K562 (cell line): ENCODE results near the gene OSBPL1A. TPM values are rescaled to one million over a fixed set of nuclear protein-coding genes. Genes with fewer than 3 reads are reported as not detected.

ENCODE experiments used
- ATAC-seq: fragments of 200-7000 bp; cut with Tn5 transposase; 3 replicates; pipeline ENCODE4 v1.9.1; 2020; ENCODE audit warnings: moderate library complexity
- BruUV-seq: library from RNA; stranded (reverse); fragments of 400-500 nt; replicated peaks from 2 replicates; lab custom pipeline; 2021; lab: Mats Ljungman, UMichigan
- CTCF ChIA-PET: fragments of 300-600 bp; formaldehyde crosslinking; extraction: SDS; loops from one replicate; lab custom pipeline; 2021; ENCODE audit warnings: low intra/inter-chr PET ratio; lab: Yijun Ruan, JAX
- POLR2A ChIA-PET: fragments of 300-600, 350-650 bp; sonication (Branson Sonifier 250); formaldehyde crosslinking; extraction: SDS; loops from one replicate; lab custom pipeline; 2021; ENCODE audit warnings: antibody characterized with exemption, inconsistent platforms; lab: Yijun Ruan, JAX
- DNase-seq, 4 experiments: peaks; one replicate each; pipeline versions ENCODE4 v3.0.0 to v3.0.0-alpha.2; 2011 to 2018; ENCODE audit warnings: low spot score in 3 of 4, mixed read lengths in 3 of 4; ENCODE audit errors: extremely low read depth in 1 of 4
- FAIRE-seq: peaks from 2 replicates; lab custom pipeline; 2011; peaks lifted over from hg19 to GRCh38; lab: Jason Lieb, UNC
- H2AFZ ChIP-seq: 2 replicates; pipeline ENCODE4 v1.6.0; 2011; ENCODE audit warnings: low read depth, low read length, control low read depth, inconsistent platforms
- H3K27ac ChIP-seq: fragments of 200-600 bp; 3 replicates; pipeline ENCODE4 v1.8.0; 2011; ENCODE audit warnings: low read depth, mild to moderate bottlenecking, control low read depth, inconsistent platforms, low read length, moderate library complexity, mixed read lengths; ENCODE audit errors: extremely low read depth
- H3K27me3 ChIP-seq, 2 experiments: fragments of 300-600 bp in 1 of 2; 2 replicates in 1 of 2; 3 replicates in 1 of 2; pipeline versions ENCODE4 v1.6.0 to v1.8.0; 2011; ENCODE audit warnings: inconsistent platforms in 2 of 2, low read length in 2 of 2, mild to moderate bottlenecking in 1 of 2, mixed read lengths in 1 of 2, moderate library complexity in 1 of 2; ENCODE audit not compliant: control insufficient read depth in 2 of 2, insufficient read depth in 2 of 2
- H3K36me3 ChIP-seq: fragments of 300-600 bp; 3 replicates; pipeline ENCODE4 v1.8.0; 2011; ENCODE audit warnings: mild to moderate bottlenecking, low read length, inconsistent platforms; ENCODE audit not compliant: control insufficient read depth, insufficient read depth
- H3K4me1 ChIP-seq, 2 experiments: fragments of 200-600 bp in 1 of 2; replicated peaks in 1 of 2; 2 replicates in 1 of 2; 3 replicates in 1 of 2; pipeline versions ENCODE4 v1.5.1 to v1.8.0; 2011; ENCODE audit warnings: inconsistent platforms in 2 of 2, low read length in 2 of 2, mild to moderate bottlenecking in 1 of 2, mixed read lengths in 1 of 2, moderate library complexity in 1 of 2; ENCODE audit not compliant: control insufficient read depth in 2 of 2, insufficient read depth in 2 of 2
- H3K4me2 ChIP-seq: 2 replicates; pipeline ENCODE4 v1.6.1; 2011; ENCODE audit warnings: low read length, control low read depth, inconsistent platforms, mixed read lengths; ENCODE audit not compliant: insufficient read depth
- H3K4me3 ChIP-seq: fragments of 200-600 bp; sonication (generic), shearing (Covaris generic); 2 replicates; pipeline ENCODE4 v1.5.1; 2016; ENCODE audit warnings: control low read depth, inconsistent platforms
- H3K79me2 ChIP-seq: fragments of 200-600 bp; 3 replicates; pipeline ENCODE4 v1.8.0; 2011; ENCODE audit warnings: low read length, inconsistent platforms; ENCODE audit not compliant: control insufficient read depth, insufficient read depth
- H3K9ac ChIP-seq, 2 experiments: 2 replicates each; pipeline versions ENCODE4 v1.6.0 to v1.6.1; 2011; ENCODE audit warnings: low read depth in 2 of 2, low read length in 2 of 2, control low read depth in 1 of 2, inconsistent platforms in 1 of 2, mild to moderate bottlenecking in 1 of 2, mixed read lengths in 1 of 2; ENCODE audit not compliant: insufficient read depth in 1 of 2
- H3K9me1 ChIP-seq: one replicate; pipeline ENCODE4 v1.6.0; 2011; ENCODE audit warnings: inconsistent platforms, mild to moderate bottlenecking, low read length, moderate library complexity; ENCODE audit not compliant: control insufficient read depth, insufficient read depth
- H3K9me3 ChIP-seq: replicated peaks from 2 replicates; pipeline ENCODE4 v1.5.1; 2011; ENCODE audit warnings: low read depth, low read length, inconsistent platforms; ENCODE audit not compliant: control insufficient read depth, insufficient read depth
- H4K20me1 ChIP-seq: replicated peaks from 2 replicates; pipeline ENCODE4 v1.6.1; 2011; ENCODE audit warnings: low read length, inconsistent platforms, mixed read lengths; ENCODE audit not compliant: control insufficient read depth, insufficient read depth
- ARNT ChIP-seq, 2 experiments: fragments of 450-650 bp; IDR thresholded peaks; 2 replicates each; pipeline ENCODE4 v1.6.1; 2016; ENCODE audit warnings: mild to moderate bottlenecking in 1 of 2
- ATF2 ChIP-seq: sonication (generic); formaldehyde crosslinking; IDR thresholded peaks from 2 replicates; pipeline ENCODE4 v1.8.1; 2022; ENCODE audit warnings: missing genetic modification reagents
- E2F3 ChIP-seq: fragments of 250-450 bp; sonication (Bioruptor Pico); IDR thresholded peaks from 2 replicates; pipeline ENCODE4 v1.4.0; 2020; ENCODE audit warnings: mild to moderate bottlenecking
- MECOM ChIP-seq: fragments of 250-450 bp; sonication (Bioruptor Pico); IDR thresholded peaks from 2 replicates; pipeline ENCODE4 v1.8.0; 2022; ENCODE audit warnings: inconsistent platforms
- NCOA2 ChIP-seq, 2 experiments: fragments of 450-650 bp; IDR thresholded peaks; 2 replicates each; pipeline ENCODE4 v1.6.1; 2018; ENCODE audit warnings: mild to moderate bottlenecking in 2 of 2, moderate library complexity in 1 of 2; ENCODE audit not compliant: partially characterized antibody in 2 of 2
- PHF21A ChIP-seq: fragments of 450-650 bp; IDR thresholded peaks from 2 replicates; pipeline ENCODE4 v1.6.1; 2017; ENCODE audit warnings: low read depth, borderline replicate concordance
- POLR2G ChIP-seq: fragments of 200-400 bp; formaldehyde crosslinking; IDR thresholded peaks from 2 replicates; pipeline ENCODE4 v1.6.1; 2017; ENCODE audit warnings: low read depth, mild to moderate bottlenecking, antibody characterized with exemption, low read length, moderate library complexity
- SREBF2 ChIP-seq: sonication (generic); formaldehyde crosslinking; IDR thresholded peaks from 2 replicates; pipeline ENCODE4 v1.4.0; 2020; ENCODE audit warnings: mild to moderate bottlenecking, missing genetic modification reagents
- ZFP91 ChIP-seq: sonication (generic); formaldehyde crosslinking; IDR thresholded peaks from 2 replicates; pipeline ENCODE4 v1.8.0; 2022; ENCODE audit warnings: mild to moderate bottlenecking, missing genetic modification reagents
- ZNF318 ChIP-seq, 2 experiments: fragments of 450-650 bp; IDR thresholded peaks; 2 replicates each; pipeline ENCODE4 v1.6.1; 2016; ENCODE audit warnings: mild to moderate bottlenecking in 2 of 2, borderline replicate concordance in 1 of 2, low read depth in 1 of 2, moderate library complexity in 1 of 2
- WGBS: fragments of 100-300 bp; shearing (Covaris generic); methylation state at CpG from one replicate; pipeline ENCODE4 v1.1.6; 2016; ENCODE audit warnings: low coverage, mixed read lengths; ENCODE audit not compliant: insufficient coverage; ENCODE audit errors: missing lambda C conversion rate; 5-methylcytosine and 5-hydroxymethylcytosine counted together
- in situ Hi-C: fragments of 300-500 bp; cut with MboI; formaldehyde crosslinking; loops from 4 replicates; pipeline ENCODE4 v1.15.0; 2018; ENCODE audit warnings: inconsistent platforms, mixed read lengths
- intact Hi-C: fragments of 100-400 bp; cut with micrococcal nuclease; formaldehyde crosslinking; loops from 2 replicates; pipeline ENCODE4 v1.14.2; 2022
- polyA plus RNA-seq, 8 experiments: library from polyadenylated mRNA; depleted of rRNA in 4 of 8; stranded (reverse) in 5 of 8; unstranded in 3 of 8; fragments of >200 nt; fragmentation: Nextera tagmentation in 2 of 8; fragmentation: Illumina TruSeq in 1 of 8; extraction: Ambion mirVana in 2 of 8; extraction: Trizol in 1 of 8; gene quantifications; 2 replicates each; pipeline versions ENCODE4 v1.2.1 to v1.2.3, GENCODE V29; 2011 to 2014; ENCODE audit warnings: inconsistent platforms in 1 of 8, missing spikeins in 1 of 8
- total RNA-seq, 7 experiments: library from RNA; depleted of rRNA in 6 of 7; stranded (reverse); fragments of >200 nt in 6 of 7; fragmentation: Illumina TruSeq in 2 of 7; extraction: Trizol in 2 of 7; gene quantifications; 2 replicates each; pipeline versions ENCODE4 v1.2.1 to v1.2.3, GENCODE V29; 2011 to 2021; ENCODE audit warnings: low replicate concordance in 1 of 7

Gene OSBPL1A
- total and polyA plus RNA-seq, 9 of the 15 experiments (the other 6 are each of a cell fraction or from before 2014, with no cell fraction given): 0.40 to 0.49 TPM; not detected in 7

DNA sequence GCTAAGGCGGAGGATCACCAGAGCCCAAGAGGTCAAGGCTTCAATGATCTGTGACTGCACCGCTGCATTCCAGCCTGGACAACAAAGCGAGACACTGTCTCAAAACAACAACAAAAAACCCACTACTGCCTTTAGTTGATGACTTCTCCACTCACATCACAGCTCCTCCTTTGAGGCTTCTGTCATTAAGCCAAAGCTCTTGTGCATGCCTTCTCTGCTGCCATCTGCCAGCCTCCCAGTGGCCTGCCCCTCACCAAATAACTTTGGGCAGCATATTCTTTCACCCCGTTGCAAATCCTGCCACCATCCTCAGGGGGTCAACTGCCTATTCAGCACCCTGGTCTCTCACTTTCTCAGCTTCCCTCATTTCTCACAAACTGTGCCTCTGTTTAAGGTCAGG is 27.5 kb downstream of the OSBPL1A start (continued):
- TF ChIP-seq ATF2 (CRISPR knock-in tag): no peak
- TF ChIP-seq, all 486 proteins: peak for 0

DNA sequence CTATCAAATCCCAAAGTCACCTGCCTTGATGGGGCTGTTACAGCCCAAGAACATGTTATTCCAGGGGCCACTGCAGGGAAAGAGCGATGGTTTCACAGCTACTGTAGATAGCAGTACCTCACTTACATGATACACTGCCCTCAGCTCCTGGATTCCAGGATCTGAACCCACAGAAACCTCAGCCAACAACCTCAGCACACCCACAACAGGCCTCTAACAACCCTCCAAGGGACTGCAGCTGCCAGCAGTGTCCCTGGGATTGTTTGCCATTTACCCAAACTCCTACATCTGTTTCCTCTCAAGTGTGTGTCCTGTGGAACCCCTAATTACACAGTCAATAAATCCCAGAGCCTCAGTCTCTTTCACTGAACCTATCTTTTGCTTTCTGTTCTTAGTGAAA is 28.2 kb downstream of the OSBPL1A start:
- ChIA-PET CTCF (no interaction called here), POLR2A (interaction anchor here (0.7 to 1.0 kb wide), 2 partner anchors 15 to 1358 kb away, joined by 3 to 4 read pairs; no protein-coding TSS in a partner anchor)
- no TSS peak for BruUV-seq
- FAIRE-seq (no peak), DNase-seq (no peak), ATAC-seq (no peak)
- Histone ChIP-seq H3K27ac (no peak overlapping the region), H3K4me1 (no peaks in the 10 kb centered on the region), H3K9ac (no peak overlapping the region), H3K27me3 (0 out of 5 replicates have a peak, but pooled peaks cover 0 to 2% of the 10 kb centered on the region in 2 experiments), H3K4me3 (no peak overlapping the region), H3K9me1 (no peaks in the 10 kb centered on the region), H3K9me3 (no peaks in the 10 kb centered on the region), H4K20me1 (no peaks in the 10 kb centered on the region), H3K4me2 (no peak overlapping the region), H2AFZ (no peak overlapping the region), H3K79me2 (no peaks in the 10 kb centered on the region), H3K36me3 (no peaks in the 10 kb centered on the region)
- WGBS: 0% methylated on average over 1 of the region's 1 CpG
- in situ Hi-C loops: no loop called here
- intact Hi-C loops: no loop called here
- TF ChIP-seq POLR2G (no peak), ARNT (IDR thresholded peaks at IDR 0.05) (no peak), NCOA2 (IDR thresholded peaks at IDR 0.05; ENCODE audit: partially characterized antibody in 2 of 2) (no peak), ZNF318 (IDR thresholded peaks at IDR 0.05; ENCODE audit: borderline replicate concordance in 1 of 2, low read depth in 1 of 2) (no peak), ZFP91 (CRISPR knock-in tag) (no peak), MECOM (CRISPR knock-in tag) (no peak), E2F3 (no peak), PHF21A (no peak), SREBF2 (CRISPR knock-in tag) (no peak)
